Stimulated activated CD8-positive, alpha-beta memory T cell treated with anti-CD3 and anti-CD28 coated beads, Interleukin-12 subunit alpha, Interleukin-12 subunit beta, amount 100 ng/mL, for 24 hours (primary cell): ENCODE measurements around the gene ALG1L2.
"Not testable (repeated sequence)": the region's sequence is repeated elsewhere in the genome, so short reads cannot be mapped to it uniquely, and the experiment has no call there.

Source experiments
- DNase-seq: peaks from one replicate; pipeline ENCODE4 v3.0.0-alpha.2; 2020; ENCODE audit errors: extremely low read depth

The ALG1L2 gene

DNA sequence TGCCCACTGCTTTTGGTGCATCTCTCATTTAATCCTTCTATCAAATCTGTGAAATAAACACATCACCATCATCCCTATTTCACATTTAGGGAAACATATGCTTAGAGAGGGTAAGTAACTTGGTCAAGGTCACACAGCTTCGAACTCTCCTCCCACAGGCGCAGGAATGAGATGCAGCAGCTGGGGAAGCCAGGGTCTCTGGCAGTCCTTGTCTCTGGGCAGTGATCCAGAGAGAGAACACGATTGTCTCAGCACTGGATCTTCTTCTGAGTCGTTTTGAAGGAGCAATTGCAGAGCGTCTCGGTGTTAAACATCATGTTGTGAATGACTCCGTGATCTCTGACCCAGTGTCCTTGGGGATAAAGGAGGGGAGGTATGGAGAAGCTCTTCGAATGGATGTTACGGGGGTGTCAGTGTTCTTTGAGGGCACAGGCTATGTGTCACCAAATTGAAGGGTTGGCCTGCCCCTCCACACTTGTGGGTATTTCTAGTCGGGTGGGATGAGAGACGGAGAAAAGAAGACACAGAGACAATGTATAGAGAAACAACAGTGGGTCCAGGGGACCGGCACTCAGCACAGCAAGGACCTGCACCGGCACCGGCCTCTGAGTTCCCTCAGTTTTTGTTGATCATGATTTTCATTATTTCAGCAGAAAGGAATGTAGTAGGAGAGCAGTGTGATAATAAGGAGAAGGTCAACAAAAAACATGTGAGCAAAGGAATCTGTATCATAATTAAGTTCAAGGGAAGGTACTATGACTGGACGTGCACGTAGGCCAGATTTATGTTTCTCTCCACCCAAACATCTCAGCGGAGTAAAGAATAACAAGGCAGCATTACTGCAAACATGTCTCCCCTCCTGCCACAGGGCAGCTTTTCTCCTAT, 41.5 kb downstream of the ALG1L2 start:
- not testable (repeated sequence) for DNase-seq

DNA sequence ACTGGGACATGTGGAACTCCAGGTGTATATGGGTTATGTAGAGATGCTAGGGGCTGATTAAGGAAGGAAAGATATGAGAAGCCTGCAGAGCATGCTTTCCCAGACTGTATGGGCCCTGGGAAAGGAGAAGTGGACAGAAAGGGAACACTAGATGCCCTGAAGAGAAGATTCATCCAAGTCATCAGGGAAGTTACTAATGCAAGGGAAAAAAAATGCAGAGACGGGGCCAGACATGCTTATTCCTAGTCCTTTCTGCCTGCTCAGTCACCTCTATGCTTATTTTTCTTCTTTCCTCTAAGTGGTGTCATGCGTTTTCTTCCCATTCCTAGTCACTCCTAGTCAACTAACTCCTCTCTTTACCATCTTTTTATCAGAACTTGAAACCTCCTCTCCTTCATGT, 43.8 kb downstream of the ALG1L2 start:
- DNase-seq = not testable (repeated sequence)

DNA sequence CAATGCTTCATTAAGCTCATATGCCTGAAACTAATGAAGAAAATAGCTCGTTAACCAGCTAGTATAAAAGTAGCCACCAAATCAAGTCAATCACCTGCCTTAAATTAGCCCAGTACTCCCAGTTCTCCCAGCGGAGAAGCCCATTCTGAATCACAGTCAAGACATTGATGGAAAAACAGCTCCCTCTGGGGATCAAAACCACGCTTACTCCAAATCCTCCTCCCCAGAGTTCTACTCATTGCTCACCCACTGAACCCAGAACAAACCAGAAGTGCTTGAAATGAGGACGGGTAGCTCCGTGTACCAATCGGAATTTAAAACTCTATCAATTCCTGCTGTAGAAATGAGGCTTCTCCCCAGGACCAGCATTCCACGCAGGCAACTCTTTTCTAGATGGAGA, 54.7 kb downstream of the ALG1L2 start:
- not testable (repeated sequence) for DNase-seq

DNA sequence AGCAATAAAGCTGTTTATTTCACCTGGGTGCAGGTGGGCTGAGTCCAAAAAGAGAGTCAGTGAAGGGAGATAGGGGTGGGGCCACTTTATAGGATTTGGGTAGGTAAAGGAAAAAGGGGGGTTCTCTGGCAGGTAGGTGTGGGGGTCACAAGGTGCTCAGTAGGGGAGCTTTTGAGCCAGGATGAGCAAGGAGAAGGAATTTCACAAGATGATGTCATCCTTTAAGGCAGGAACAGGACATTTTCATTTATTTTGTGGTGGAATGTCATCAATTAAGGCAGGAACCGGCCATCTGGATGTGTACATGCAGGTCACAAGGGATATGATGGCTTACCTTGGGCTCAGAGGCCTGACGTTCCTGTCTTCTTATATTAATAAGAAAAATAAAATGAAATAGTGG, 56.1 kb downstream of the ALG1L2 start:
- not testable (repeated sequence) for DNase-seq

DNA sequence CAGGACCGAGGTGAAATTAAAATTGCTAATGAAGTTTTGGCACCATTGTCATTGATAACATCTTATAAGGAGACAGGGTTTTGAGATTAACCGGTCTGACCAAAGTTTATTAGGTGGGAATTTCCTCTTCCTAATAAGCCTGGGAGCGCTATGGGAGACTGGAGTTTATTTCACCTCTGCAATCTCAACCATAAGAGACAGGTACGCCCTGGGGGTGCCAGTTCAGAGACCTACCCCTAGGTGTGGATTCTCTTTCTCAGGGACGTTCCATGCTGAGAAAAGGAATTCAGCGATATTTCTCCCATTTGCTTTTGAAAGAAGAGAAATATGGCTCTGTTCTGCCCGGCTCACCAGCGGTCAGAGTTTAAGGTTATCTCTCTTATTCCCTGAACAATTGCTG, 57.4 kb downstream of the ALG1L2 start:
- DNase-seq = not testable (repeated sequence)

DNA sequence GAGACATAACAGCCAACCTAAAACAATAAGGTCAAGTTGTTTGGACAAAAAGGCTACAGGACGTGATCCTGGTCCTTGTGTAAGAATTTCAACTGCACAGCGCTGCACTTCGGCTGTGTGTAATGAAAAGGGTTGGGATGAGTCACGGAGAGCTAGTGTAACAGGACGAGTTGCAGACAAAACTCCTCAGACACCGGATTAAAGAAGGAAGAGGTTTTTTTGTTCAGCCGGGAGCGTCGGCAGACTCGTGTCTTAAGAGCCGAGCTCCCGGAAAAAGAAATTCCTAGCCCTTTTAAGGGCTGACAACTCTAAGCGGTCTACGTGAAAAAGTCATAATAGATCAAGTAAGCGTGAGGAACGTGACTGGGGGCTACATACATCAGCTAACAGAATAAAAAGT, 59.1 kb downstream of the ALG1L2 start:
- not testable (repeated sequence) for DNase-seq

DNA sequence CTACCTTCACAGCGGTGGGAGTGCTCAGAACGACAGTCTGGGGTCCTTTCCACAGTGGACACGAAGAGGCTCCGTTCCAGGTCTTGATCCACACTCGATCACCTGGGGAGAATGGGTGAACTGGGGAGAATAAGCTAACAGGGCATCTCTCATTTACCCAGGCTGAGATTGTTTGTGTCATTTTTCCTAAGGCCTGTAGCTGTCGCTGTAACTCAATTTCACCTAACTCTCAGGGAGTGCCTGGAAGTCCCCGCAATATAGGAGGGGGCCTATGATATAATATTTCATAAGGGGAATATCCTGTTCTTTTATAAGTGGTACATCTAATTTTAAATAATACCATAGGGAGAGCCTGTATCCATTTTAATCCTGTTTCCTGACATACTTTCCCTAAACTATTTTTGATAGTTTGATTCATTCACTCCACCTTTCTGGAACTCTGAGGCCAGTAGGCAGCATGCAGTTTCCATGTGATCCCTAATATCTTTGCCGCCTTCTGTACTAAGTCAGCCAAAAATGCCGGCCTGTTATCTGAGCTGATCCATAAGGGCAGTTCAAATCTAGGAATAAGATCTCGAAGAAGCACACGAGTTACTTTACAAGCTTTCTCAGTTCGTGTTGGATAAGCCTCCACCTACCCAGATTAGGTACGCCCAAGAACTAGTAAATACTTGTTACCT, 62.2 kb downstream of the ALG1L2 start:
- not testable (repeated sequence) for DNase-seq

DNA sequence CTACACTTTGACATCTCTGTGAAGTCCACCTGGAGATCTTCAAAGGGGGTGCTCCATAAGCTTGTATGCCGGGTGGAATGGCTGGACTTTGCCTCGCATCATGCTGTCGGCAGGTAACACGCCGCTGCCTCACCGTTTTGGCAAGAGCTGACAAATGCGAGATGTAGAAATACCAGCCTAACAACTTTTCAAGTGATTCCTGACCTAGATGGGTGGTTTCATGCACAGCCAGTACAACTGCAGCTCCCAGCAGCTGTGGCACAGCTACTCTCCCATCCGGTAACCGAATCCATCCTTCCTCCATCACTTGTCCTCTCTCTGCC, 62.7 kb downstream of the ALG1L2 start:
- DNase-seq = not testable (repeated sequence)

DNA sequence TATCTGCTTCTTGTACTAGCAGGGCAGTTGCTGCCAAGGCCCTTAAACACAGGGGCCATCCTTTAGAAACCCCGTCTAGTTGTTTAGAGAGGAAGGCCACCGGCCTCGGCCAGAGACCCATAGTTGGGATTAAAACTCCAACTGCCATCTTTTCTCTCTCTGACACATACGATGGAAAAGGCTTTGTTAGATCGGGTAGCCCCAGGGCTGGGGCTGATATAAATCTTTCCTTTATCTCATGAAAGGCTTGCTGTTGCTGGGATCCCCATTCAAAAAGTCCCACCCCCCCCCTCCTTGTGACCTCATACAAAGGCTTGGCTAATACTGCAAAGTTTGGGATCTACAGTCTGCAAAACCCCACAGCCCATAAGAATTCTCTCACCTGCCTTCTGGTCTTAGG, 63.8 kb downstream of the ALG1L2 start:
- DNase-seq = not testable (repeated sequence)

DNA sequence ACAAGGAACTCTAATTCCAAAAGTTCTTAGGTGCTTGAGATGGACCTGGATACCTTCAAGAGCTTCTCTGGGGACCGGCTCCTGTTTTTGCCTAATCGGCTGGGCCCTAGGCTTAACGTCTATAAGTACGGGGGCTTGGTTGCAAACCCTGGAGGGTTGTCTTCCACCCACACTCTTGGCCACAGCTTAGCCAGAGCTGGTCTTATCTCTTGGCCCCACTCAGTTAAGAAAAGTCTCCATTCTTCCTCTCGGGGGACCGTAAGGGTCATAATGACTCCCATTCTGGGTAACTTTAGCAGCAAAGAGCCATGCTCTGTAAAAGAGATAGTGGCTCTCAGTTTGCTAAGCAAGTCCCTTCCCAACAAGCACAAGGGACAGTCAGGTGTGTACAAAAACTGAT, 64.8 kb downstream of the ALG1L2 start:
- DNase-seq = not testable (repeated sequence)
